ENCODE results near the gene VN1R2.
"Not testable (repeated sequence)": the region's sequence is repeated elsewhere in the genome, so short reads cannot be mapped to it uniquely, and the experiment has no call there.

- TF ChIP-seq CTCF (conservative IDR thresholded peaks at IDR 0.05); EZH2 (IDR thresholded peaks at IDR 0.05; ENCODE audit: low read depth): not testable (repeated sequence)
Observed at GRCh38 chr19:53269861-53270260, 11.8 kb downstream of the VN1R2 start.
